NCI-H524 (cell line): ENCODE data around the gene PHKB.
A peak's percentile ranks its signal among the peaks of the same experiment; 100 is the strongest.
"Not testable (repeated sequence)": the region's sequence is repeated elsewhere in the genome, so short reads cannot be mapped to it uniquely, and the experiment has no call there.

Source experiments
- DNase-seq, 2 experiments: peaks; one replicate each; lab custom pipeline; 2025; lab: John Stamatoyannopoulos, UW

The PHKB gene

GRCh38 chr16:47507701-47508100 is 46.6 kb downstream of the PHKB start:
- DNase-seq: no peak

- DNase-seq: no peak
Measured at GRCh38 chr16:47511882-47512281, 50.8 kb downstream of the PHKB start.

- no peak for DNase-seq
Measured at GRCh38 chr16:47519037-47519436, 57.9 kb downstream of the PHKB start.

- DNase-seq: peak; percentile 13 to 43
Measured at GRCh38 chr16:47519546-47519945, 58.4 kb downstream of the PHKB start.

- DNase-seq: no peak
Measured at GRCh38 chr16:47519996-47520679, 59.0 kb downstream of the PHKB start.

GRCh38 chr16:47523342-47524006 is 62.3 kb downstream of the PHKB start:
- DNase-seq: no peak

- no peak for DNase-seq
Measured at GRCh38 chr16:47524007-47524405, 62.9 kb downstream of the PHKB start.

- DNase-seq: no peak
Measured at GRCh38 chr16:47528431-47528830, 67.3 kb downstream of the PHKB start.

GRCh38 chr16:47533744-47534292 is 72.7 kb downstream of the PHKB start:
- no peak for DNase-seq

GRCh38 chr16:47538472-47538871 is 77.3 kb downstream of the PHKB start:
- no peak for DNase-seq

- not testable (repeated sequence) for DNase-seq
Measured at GRCh38 chr16:47539707-47540670, 78.9 kb downstream of the PHKB start.

GRCh38 chr16:47541135-47541534 is 80.0 kb downstream of the PHKB start:
- DNase-seq: not testable (repeated sequence)

GRCh38 chr16:47544255-47544654 is 83.1 kb downstream of the PHKB start:
- not testable (repeated sequence) for DNase-seq

- not testable (repeated sequence) for DNase-seq
Measured at GRCh38 chr16:47551185-47551584, 90.1 kb downstream of the PHKB start.

GRCh38 chr16:47551767-47552166 is 90.6 kb downstream of the PHKB start:
- DNase-seq: not testable (repeated sequence)

GRCh38 chr16:47553853-47554564 is 92.9 kb downstream of the PHKB start:
- no peak for DNase-seq

GRCh38 chr16:47554587-47554986 is 93.5 kb downstream of the PHKB start:
- DNase-seq: not testable (repeated sequence)

- no peak for DNase-seq
Measured at GRCh38 chr16:47561286-47561685, 100.2 kb downstream of the PHKB start.

GRCh38 chr16:47562366-47562765 is 101.2 kb downstream of the PHKB start:
- DNase-seq: no peak

GRCh38 chr16:47565454-47565853 is 104.3 kb downstream of the PHKB start:
- DNase-seq: no peak

GRCh38 chr16:47567321-47567720 is 106.2 kb downstream of the PHKB start:
- no peak for DNase-seq

GRCh38 chr16:47568351-47568750 is 107.2 kb downstream of the PHKB start:
- no peak for DNase-seq
